HG03097 (cell line): ENCODE results near the gene AP1G2.
"Not testable (repeated sequence)": the region's sequence is repeated elsewhere in the genome, so short reads cannot be mapped to it uniquely, and the experiment has no call there.

Source experiments
- ATAC-seq: cut with Tn5 transposase; IDR thresholded peaks from one replicate; pipeline ENCODE4 v1.9.1; 2021; ENCODE audit not compliant: unreplicated experiment, low FRiP score

Gene AP1G2

DNA sequence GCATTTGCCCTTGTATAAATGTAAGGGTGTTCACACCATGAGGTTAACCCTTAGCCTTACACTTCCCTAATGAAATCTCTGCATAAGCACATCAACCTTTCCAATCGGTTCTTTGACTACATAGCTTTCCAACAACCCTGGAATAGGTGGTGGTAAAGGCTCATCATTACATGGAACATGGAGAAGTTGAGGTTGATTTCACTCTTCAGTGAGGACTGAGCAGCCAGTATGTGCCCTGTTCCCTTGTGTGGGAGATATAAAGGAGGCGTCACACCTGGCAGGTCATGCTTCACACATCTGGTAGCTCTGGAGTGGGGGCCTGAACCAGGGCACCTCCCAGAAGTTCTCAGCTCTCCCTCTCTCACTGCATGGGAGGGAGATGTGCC is 32.7 kb upstream of the AP1G2 start:
- ATAC-seq: no peak

DNA sequence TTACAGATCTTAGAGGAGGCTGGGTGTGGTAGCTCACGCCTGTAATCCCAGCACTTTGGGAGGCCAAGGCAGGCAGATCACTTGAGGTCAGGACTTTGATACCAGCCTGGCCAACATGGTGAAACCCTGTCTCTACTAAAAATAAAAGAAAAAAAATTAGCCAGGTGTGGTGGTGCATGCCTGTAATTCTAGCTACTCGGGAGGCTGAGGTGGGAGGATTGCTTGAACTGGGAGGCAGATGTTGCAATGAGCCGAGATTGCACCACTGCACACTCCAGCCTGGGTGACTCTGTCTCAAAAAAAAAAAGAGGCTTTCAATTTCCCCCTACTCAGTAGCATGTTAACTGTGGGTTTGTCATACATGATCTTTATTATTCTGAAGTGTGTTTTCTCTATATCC is 26.6 kb upstream of the AP1G2 start:
- ATAC-seq: not testable (repeated sequence)

DNA sequence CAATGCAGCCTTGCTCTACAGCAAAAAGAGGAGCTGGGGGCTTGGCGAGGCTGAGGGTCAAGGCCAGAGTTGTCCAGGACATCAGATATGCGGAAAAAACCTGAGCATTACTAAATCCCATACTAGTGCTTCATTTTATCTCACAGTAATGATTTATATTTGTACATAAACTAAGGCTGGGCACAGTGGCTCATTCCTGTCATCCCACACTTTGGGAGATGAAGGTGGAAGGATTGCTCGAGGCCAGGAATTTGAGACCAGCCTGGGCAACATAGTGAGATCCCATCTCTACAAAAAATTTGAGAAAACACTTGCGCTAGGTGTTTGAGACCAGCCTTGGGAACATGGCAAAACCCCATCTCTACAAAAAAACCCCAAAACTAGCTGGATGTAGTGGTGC is 22.6 kb upstream of the AP1G2 start:
- ATAC-seq: no peak

DNA sequence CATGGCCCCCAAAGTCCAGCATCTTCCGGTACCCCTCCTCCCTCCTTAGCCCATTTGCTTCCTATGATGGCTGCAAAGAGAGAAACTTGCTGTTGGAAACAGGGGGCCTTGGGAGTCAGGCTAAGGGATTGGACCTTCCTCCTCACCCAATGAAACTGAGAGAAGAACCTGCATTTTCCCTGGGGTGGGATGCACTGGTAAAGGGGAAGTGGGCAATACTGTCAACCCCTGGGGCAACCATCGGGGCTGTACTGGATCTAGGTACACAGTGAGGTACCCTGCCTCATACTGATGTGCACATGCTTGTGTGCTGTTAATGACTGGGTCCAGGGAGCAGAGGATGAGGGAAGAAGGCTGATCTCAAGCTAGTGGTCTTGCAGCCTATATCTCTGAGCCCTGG is 22.0 kb upstream of the AP1G2 start:
- ATAC-seq: no peak

DNA sequence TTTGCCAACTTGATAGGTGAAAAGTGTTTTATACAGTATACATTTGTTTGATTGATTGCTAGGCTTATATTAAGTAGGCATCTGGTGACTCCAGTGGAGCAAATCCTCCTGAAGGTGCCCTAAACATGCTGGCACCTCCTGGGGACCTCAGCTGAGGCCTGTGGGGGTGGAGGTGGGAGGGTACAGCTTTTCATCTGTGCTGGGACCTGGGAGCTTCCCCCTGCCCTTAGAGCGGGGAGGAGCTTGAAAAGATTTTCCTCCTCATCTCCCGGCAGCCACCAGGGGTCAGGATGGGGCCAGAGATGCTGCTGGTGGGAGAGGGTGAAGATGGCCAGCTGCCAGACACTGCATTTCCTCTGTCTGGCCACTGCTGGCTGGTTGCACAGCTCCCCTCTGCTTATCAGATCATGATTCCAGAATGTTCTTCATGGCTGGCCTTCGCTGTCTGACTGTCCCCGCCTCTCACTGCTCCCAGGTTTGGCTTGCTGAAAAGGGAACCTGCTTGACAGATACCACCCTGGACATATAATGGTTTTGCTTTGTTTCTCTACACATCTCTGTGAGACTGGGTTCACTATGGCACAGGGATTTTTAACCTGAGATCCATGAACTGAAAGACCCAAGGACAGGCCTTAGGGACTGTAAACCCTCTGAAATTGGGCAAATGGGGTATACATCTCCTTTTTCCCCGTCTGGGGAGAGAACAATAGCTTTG is 21.4 kb upstream of the AP1G2 start:
- ATAC-seq: peak; percentile 97

DNA sequence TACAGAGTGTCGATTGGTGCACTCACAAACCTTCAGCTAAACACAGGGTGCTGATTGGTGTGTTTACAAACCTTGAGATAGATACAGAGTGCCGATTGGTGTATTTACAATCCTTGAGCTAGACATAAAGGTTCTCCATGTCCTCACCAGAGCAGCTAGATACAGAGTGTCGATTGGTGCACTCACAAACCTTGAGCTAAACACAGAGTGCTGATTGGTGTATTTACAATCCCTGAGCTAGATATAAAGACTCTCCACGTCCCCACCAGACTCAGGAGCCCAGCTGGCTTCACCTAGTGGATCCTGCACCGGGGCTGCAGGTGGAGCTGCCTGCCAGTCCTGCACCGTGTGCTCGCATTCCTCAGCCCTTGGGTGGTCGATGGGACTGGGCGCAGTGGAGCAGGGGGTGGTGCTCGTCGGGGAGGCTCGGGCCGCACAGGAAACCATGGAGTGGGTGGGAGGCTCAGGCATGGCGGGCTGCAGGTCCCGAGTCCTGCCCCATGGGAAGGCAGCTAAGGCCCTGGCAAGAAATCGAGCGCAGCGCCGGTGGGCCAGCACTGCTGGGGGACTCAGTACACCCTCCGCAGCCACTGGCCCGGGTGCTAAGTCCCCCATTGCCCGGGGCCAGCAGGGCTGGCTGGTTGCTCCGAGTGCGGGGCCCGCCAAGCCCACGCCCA is 17.1 kb upstream of the AP1G2 start:
- not testable (repeated sequence) for ATAC-seq

DNA sequence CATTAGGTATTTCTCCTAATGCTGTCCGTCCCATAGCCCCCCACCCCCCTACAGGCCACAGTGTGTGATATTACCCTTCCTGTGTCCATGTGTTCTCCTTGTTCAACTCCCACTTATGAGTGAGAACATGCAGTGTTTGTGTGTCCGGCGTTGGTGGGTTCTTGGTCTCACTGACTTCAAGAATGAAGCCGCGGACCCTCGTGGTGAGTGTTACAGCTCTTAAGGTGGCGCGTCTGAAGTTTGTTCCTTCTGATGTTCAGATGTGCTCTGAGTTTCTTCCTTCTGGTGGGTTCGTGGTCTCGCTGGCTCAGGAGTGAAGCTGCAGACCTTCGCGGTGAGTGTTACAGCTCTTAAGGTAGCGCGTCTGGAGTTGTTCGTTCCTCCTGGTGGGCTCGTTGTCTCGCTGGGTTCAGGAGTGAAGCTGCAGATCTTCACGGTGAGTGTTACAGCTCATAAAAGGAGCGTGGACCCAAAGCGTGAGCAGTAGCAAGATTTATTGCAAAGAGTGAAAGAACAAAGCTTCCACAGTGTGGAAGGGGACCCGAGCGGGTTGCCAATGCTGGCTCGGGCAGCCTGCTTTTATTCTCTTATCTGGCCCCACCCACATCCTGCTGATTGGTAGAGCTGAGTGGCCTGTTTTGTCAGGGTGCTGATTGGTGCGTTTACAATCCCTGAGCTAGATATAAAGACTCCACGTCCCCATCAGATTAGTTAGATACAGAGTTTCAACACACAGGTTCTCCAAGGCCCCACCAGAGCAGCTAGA is 16.4 kb upstream of the AP1G2 start:
- ATAC-seq: not testable (repeated sequence)

DNA sequence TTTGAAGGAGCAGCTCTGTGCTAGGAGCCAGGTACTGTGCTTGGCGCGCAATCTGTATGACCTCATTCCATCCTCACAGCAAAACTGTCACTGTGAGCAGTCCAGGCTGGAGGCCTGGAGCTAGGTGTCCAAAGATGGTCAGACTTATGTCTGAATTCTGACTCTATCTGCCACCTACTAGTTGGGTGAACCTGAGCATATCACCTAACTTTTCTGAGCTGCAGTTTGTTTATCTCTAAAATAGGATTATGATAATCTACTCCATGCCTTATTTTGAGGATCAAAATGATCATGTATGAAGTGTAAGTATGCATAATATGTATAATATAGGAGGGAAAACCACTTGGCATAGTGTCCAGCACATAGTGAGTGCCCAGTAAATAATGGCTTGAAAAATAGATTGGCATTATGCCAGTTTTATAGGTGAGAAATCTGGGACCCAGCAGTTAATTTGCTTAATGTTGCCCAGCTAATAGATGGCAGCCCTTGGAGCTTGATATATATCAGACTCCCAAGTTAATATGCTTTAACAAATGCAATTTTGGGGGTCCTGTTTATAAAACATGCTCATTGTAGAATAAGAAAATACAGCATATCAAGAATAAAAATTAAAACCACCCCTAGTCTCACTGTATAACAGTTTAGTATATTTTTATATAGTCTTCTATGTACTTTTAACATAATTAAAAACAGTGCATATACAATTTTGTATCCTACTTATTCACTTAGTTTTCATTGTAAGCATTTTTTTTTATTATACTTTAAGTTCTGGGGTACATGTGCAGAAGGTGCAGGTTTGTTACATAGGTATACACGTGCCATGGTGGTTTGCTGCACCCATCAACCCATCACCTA is 15.5 kb upstream of the AP1G2 start:
- ATAC-seq: no peak

DNA sequence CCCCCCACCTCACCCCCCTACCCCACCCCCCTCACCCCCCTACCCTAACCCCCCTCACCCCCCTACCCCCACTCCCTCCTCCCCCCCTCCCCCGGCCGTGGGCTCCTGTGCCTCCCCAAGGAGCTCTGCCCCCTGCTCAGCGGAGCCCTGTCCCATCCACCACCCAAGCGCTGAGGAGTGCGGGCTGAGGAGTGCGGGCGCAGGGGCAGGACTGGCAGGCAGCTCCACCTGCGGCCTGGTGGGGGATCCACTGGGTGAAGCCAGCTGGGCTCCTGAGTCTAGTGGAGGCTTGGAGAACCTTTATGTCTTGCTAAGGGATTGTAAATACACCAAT is 13.3 kb upstream of the AP1G2 start:
- ATAC-seq: no peak

DNA sequence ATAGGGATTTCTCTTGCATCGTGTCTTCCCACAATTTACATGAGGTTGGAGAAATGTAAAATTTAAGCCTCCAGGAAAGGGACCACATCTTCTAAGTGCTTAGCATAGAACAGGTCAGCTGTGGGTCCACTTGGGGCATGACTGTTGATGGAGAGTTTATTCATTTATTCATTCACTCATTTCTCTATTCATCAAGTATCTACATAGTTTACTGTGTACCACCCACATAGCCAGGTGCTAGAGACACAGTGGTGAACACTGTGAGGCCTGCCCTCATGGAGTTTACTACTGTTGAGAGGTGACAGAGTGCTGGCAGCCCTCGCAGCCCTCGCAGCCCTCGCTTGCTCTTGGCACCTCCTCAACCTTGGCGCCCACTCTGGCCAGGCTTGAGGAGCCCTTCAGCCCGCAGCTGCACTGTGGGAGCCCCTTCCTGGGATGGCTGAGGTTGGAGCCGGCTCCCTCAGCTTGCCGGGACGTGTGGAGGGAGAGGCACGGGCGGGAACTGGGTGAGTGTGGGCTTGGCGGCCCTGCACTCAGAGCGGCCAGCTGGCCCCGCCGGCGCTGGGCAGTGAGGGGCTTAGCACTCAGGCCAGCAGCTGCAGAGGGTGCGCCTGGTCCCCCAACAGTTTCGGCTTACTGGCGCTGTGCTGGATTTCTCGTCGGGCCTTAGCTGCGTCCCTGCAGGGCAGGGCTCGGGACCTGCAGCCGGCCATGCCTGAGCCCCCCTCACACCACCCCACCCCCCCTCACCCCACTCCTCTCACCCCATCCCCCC is 12.7 kb upstream of the AP1G2 start:
- no peak for ATAC-seq

DNA sequence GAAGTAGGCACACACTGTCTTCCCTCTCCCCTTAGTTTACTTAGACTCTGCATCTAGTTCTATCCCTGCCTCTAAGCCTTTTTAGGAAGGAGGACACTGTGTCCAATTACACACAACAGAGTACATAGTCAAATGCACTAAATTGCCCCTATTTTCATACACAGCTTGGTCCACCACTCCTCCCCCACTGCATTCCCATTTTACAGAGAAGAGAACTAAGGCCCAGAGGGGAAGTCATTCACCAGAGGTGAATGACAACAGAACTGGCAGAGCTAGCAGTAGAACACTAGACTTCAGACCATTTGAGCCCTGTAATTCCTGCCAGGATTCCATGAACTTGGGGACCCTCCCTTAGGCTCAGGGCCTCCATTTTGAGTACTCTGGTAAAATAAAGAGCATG is 12.1 kb upstream of the AP1G2 start:
- ATAC-seq: no peak

DNA sequence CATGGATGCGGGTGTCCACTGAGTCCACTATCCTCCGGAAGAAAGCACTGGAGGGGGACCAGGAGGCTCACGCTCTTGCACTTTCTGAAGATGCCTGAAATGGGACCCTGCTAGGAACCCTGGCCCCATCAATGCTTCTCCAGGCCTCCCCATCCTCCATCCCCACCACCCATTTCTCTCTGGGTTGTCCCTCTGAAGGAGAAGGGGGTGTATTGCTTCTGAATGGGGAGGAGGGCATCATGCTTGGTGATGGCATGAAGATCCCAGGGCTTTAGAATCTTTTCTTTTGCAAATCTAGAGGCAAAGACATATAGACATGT is 11.7 kb upstream of the AP1G2 start:
- no peak for ATAC-seq

DNA sequence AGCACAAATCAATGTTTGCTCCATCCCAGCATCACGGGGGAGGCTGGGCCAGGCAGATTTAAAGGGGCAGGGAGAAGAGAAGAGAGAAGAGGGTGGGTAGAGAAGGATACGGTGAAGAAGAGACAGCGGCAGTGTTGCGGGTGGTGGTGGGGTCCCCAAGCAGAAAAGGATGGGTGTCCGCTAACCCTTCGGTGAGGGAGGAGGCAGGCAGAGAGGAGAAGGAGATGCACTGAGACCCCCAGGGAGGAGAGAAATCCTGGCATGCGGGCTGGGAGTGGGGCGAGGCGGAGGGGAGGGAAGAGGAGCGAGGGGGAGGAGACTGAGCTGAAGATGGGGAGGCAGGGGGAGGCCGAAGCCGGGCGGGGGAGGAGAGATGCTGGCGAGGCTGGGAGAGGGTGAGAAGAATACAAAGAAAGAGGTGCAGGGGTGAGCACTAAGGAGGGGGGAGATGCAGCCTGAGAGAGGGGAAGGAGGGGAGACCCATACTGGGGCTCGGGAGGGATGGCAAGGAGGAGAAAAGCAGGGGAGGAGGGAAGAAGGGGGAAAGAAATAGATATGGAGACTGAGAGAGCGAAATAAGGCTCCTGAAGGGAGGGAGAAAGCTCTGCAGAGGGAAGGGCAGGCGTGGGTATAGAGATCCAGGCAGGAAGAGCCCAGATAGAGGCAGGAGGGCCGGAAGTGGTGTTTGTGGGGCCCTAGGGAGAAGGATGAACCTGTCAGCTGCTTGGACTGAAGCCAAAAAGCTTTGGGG is 11.1 kb upstream of the AP1G2 start, which contains the start of gene JPH4:
JPH4 (minus strand) TSS at position 231 of the 751 bp plus-strand sequence. CDS start 1,337 bp downstream, outside the sequence.
- no peak for ATAC-seq

DNA sequence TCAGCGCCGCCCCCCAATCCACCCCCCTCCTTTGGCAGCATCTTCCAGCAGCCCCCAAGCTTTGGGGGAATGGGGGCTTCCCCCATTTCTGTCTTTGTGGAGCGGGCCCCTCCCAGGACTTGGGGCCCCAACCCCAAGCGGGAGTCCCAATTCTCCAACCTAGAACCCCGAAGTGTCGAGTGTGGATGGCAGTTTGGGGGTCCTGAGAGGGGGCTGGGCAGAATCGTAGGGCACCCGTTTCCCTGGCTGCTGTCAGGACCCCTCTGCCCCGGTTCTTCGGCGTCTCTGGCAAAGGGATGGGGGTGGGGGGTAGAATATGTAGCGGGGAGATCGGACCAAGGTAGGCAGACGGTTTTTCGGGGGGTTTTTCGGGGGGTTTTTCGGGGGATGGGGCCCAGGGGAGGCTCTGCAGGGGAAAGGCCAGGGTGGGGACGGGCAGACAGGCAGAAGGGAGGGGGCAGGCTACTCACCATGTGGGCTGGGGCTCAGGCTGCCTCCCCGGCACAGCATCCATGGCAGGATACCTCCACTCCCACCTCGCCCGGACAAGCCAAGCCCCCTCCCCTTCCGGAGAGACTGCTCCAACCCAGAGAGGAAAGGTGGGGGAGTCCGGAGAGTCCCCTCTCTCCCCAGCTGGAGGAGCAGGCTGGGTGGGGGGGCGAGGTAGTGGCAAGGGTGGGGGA is 10.3 kb upstream of the AP1G2 start:
- ATAC-seq: no peak

DNA sequence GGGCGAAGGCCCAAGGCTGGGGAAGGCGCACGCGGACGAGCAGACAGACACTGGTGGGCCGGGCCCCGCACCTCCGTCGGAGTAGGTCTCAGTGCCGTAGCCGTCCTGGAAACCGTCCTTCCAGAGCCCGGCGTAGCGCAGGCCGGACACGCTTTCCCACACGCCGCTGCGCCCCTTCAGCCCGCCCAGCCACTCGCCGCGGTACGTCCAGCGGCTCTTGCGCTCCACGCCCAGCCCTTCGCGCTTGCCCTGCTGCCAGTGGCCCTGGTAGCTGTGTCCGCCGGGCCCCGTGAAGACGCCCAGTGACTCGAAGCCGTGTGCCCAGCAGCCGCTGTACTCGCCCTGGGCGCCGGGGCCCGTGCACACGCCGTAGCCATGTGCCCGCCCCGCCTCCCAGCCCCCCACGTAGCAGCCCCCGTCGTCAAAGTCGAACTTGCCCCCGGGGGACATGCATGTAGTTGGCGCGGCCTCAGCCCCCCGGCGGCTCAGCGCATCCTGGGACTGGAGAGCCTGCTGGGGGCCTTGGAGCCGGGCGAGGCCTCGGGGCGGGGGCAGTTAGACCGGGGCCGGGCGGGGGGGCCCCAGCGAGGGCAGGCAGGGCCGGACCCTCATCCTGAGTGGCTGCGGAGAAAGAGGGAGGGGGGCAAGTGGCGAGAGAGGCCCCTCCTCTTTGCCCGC is 9.6 kb upstream of the AP1G2 start:
- ATAC-seq: no peak

DNA sequence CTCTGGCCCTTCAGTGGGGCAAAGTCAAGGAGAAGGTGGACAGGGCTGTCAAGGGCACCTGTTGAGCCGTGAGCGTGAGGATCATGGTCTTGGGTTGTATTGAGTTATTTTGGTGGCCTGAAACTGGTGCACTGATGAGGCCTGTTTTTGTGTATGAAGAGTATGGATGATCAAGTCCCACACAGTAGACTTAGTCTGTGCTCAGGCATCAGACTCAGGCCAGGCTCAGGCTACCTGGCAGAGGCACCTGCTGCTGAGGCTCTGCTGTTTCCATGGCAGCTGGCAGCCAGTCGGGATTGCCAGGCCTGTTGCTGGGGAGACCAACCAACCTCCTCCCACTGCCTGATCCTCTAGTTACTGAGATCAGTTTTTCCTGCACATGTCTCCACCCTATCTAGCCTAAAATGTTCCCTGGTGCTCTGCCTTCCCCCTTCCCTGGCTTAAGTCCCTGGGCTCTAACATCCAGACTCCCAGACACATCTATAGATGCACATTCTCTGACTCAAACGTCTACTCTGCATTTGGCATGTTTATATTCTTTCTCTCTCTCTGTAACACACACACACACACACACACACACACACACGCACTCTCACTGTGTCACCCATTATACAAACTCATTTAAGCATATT is 5.9 kb upstream of the AP1G2 start:
- ATAC-seq: no peak

DNA sequence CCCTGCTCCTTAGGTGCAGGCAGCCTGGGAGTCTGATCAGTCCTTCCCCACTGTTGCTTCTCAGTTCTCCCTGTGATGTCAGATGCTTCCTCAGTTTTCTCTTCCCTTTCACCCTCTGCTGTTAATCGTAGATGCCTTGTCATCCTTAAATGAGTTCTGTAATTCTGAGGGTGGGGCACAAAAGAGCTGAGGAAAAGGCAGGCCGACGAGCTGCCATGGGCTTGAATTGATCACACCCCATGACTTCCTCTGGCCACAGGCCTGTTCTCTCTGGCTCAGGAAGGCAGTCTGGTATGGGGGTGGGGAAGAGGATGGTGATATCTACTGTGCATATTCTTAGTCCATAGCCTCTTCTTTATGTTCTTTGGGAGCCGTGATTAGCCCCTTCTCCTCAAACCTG is 5.2 kb upstream of the AP1G2 start:
- no peak for ATAC-seq

DNA sequence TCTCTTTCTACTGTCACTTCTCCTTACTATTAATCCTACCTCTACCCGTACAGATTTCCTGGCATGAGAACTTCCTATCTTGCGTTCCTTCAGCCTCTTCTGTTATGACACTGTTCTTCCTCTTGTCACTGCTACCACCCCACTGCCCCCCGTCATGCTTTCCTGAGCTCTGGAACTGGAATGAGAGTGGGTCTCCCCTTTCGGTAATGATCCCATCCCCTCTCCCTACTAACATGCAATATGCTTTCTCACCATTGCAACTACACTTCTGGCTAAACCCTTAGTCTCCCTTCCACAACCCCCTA is 4.9 kb upstream of the AP1G2 start:
- ATAC-seq: no peak
